HepG2 (cell line): Measurements from ENCODE around the gene HS2ST1. TPM values are rescaled to one million over a fixed set of nuclear protein-coding genes. Genes with fewer than 3 reads are reported as not detected.

Experiments used
- ATAC-seq: fragments of 200-7000 bp; cut with Tn5 transposase; 3 replicates; pipeline ENCODE4 v1.9.1; 2020; ENCODE audit warnings: mild to moderate bottlenecking, moderate library complexity
- BruUV-seq: library from RNA; stranded (reverse); fragments of 400-500 nt; replicated peaks from 2 replicates; lab custom pipeline; 2021; lab: Mats Ljungman, UMichigan
- CTCF ChIA-PET: fragments of 300-600 bp; formaldehyde crosslinking; extraction: SDS; loops from one replicate; lab custom pipeline; 2021; ENCODE audit warnings: low total read pairs, inconsistent platforms, low intra/inter-chr PET ratio; lab: Yijun Ruan, JAX
- POLR2A ChIA-PET: fragments of 350-600 bp; sonication (Branson Sonifier 250); formaldehyde crosslinking; loops from one replicate; lab custom pipeline; 2020; ENCODE audit warnings: antibody characterized with exemption, inconsistent platforms; lab: Yijun Ruan, JAX
- DNase-seq: peaks from one replicate; pipeline ENCODE4 v3.0.0-alpha.2; 2015; ENCODE audit warnings: low spot score
- FAIRE-seq: peaks from 3 replicates; lab custom pipeline; 2011; peaks lifted over from hg19 to GRCh38; lab: Jason Lieb, UNC
- H2AFZ ChIP-seq: one replicate; pipeline ENCODE4 v1.6.1; 2011; ENCODE audit warnings: low read length, inconsistent platforms
- H3K27ac ChIP-seq: fragments of 300-600 bp; 3 replicates; pipeline ENCODE4 v1.8.0; 2011; ENCODE audit warnings: mixed run types, mild to moderate bottlenecking, mixed read lengths, low read length, inconsistent platforms; ENCODE audit not compliant: insufficient read depth; ENCODE audit errors: extremely low read length
- H3K27me3 ChIP-seq, 2 experiments: fragments of 200-600 bp in 1 of 2; 2 replicates in 1 of 2; 3 replicates in 1 of 2; pipeline versions ENCODE4 v1.6.0 to v1.8.0; 2011; ENCODE audit warnings: low read length in 2 of 2, mild to moderate bottlenecking in 2 of 2, moderate library complexity in 2 of 2, inconsistent platforms in 1 of 2; ENCODE audit not compliant: insufficient read depth in 2 of 2, control insufficient read depth in 1 of 2
- H3K36me3 ChIP-seq, 2 experiments: fragments of 200-600 bp in 1 of 2; replicated peaks in 1 of 2; 2 replicates in 1 of 2; 3 replicates in 1 of 2; pipeline versions ENCODE4 v1.5.1 to v1.8.0; 2011; ENCODE audit warnings: low read length in 2 of 2, inconsistent platforms in 1 of 2; ENCODE audit not compliant: insufficient read depth in 2 of 2, control insufficient read depth in 1 of 2
- H3K4me1 ChIP-seq: 2 replicates; pipeline ENCODE4 v1.5.1; 2012; ENCODE audit warnings: low read length, inconsistent platforms; ENCODE audit not compliant: insufficient read depth
- H3K4me2 ChIP-seq: 2 replicates; pipeline ENCODE4 v1.6.0; 2011; ENCODE audit warnings: low read depth, low read length, inconsistent platforms
- H3K4me3 ChIP-seq, 3 experiments: fragments of 200-600 bp in 1 of 3; sonication (generic), shearing (Covaris generic) in 1 of 3; replicated peaks in 1 of 3; 2 replicates each; pipeline ENCODE4 v1.5.1; 2011 to 2016; ENCODE audit warnings: low read length in 3 of 3, inconsistent platforms in 2 of 3, low read depth in 2 of 3, mild to moderate bottlenecking in 2 of 3, control low read depth in 1 of 3, mixed read lengths in 1 of 3; ENCODE audit not compliant: insufficient read depth in 1 of 3
- H3K79me2 ChIP-seq: one replicate; pipeline ENCODE4 v1.6.1; 2011; ENCODE audit warnings: low read length, inconsistent platforms; ENCODE audit not compliant: insufficient read depth
- H3K9ac ChIP-seq: 2 replicates; pipeline ENCODE4 v1.6.0; 2011; ENCODE audit warnings: mild to moderate bottlenecking, low read depth, low read length, inconsistent platforms; ENCODE audit not compliant: insufficient read depth
- H3K9me3 ChIP-seq: 2 replicates; pipeline ENCODE4 v1.5.1; 2012; ENCODE audit warnings: mild to moderate bottlenecking, low read length
- H4K20me1 ChIP-seq: 2 replicates; pipeline ENCODE4 v1.6.0; 2011; ENCODE audit warnings: inconsistent platforms, mild to moderate bottlenecking, low read length, moderate library complexity; ENCODE audit not compliant: insufficient read depth
- CREM ChIP-seq, 2 experiments: sonication (generic) in 1 of 2; formaldehyde crosslinking in 1 of 2; IDR thresholded peaks; 2 replicates each; pipeline versions ENCODE4 v1.4.0 to v1.6.1; 2016 to 2020; ENCODE audit warnings: antibody characterized with exemption in 1 of 2, mild to moderate bottlenecking in 1 of 2, missing genetic modification reagents in 1 of 2
- JARID2 ChIP-seq: sonication (generic); formaldehyde crosslinking; IDR thresholded peaks from 2 replicates; pipeline ENCODE4 v1.8.1; 2023; ENCODE audit warnings: missing genetic modification reagents, inconsistent platforms; ENCODE audit not compliant: insufficient replicate concordance
- JDP2 ChIP-seq: sonication (generic); formaldehyde crosslinking; IDR thresholded peaks from 2 replicates; pipeline ENCODE4 v1.8.1; 2022; ENCODE audit warnings: missing genetic modification reagents, borderline replicate concordance
- NPAS2 ChIP-seq: sonication (generic); formaldehyde crosslinking; IDR thresholded peaks from 2 replicates; pipeline ENCODE4 v1.8.0; 2022; ENCODE audit warnings: mild to moderate bottlenecking, missing genetic modification reagents, borderline replicate concordance
- PLRG1 ChIP-seq: fragments of 450-650 bp; conservative IDR thresholded peaks from 2 replicates; pipeline ENCODE4 v1.6.1; 2016
- PRMT3 ChIP-seq: sonication (generic); formaldehyde crosslinking; IDR thresholded peaks from 2 replicates; pipeline ENCODE4 v1.8.1; 2022; ENCODE audit warnings: low read depth, mild to moderate bottlenecking, moderate library complexity, missing genetic modification reagents, borderline replicate concordance
- SRF ChIP-seq: IDR thresholded peaks from 2 replicates; pipeline ENCODE4 v1.6.1; 2011; ENCODE audit warnings: mild to moderate bottlenecking, low read depth, low read length, moderate library complexity
- TERF1 ChIP-seq: sonication (generic); formaldehyde crosslinking; IDR thresholded peaks from 2 replicates; pipeline ENCODE4 v1.8.0; 2022; ENCODE audit warnings: mild to moderate bottlenecking, missing genetic modification reagents, moderate library complexity
- U2AF1 ChIP-seq: fragments of 200-400 bp; formaldehyde crosslinking; optimal IDR thresholded peaks from 2 replicates; pipeline ENCODE3; 2017; ENCODE audit warnings: mild to moderate bottlenecking, low read depth, low read length
- ZC3H13 ChIP-seq: sonication (generic); formaldehyde crosslinking; IDR thresholded peaks from 2 replicates; pipeline ENCODE4 v1.8.1; 2023; ENCODE audit warnings: mild to moderate bottlenecking, missing genetic modification reagents, moderate library complexity
- ZNF512 ChIP-seq: sonication (generic); formaldehyde crosslinking; IDR thresholded peaks from 2 replicates; pipeline ENCODE4 v1.4.0; 2020; ENCODE audit warnings: mild to moderate bottlenecking, missing genetic modification reagents
- ZNF543 ChIP-seq: sonication (generic); formaldehyde crosslinking; IDR thresholded peaks from 2 replicates; pipeline ENCODE4 v1.4.0; 2020; ENCODE audit warnings: mild to moderate bottlenecking, missing genetic modification reagents
- WGBS: methylation state at CpG from one replicate; pipeline ENCODE4 v1.1.6; 2017; ENCODE audit warnings: low lambda C conversion rate; 5-methylcytosine and 5-hydroxymethylcytosine counted together
- in situ Hi-C: cut with HindIII; loops from 2 replicates; pipeline ENCODE4 v1.10.0; 2017; ENCODE audit warnings: low pct_unique_long_range_greater_than_20kb; ENCODE audit not compliant: extremely low pct_ligation_motif_present
- intact Hi-C: fragments of 100-400 bp; cut with micrococcal nuclease; formaldehyde crosslinking; loops from one replicate; pipeline ENCODE4 v1.10.0; 2022; ENCODE audit not compliant: unreplicated experiment
- polyA plus RNA-seq, 8 experiments: library from polyadenylated mRNA; depleted of rRNA in 3 of 8; stranded (reverse) in 7 of 8; unstranded in 1 of 8; fragments of >200 nt; fragmentation: Illumina TruSeq in 4 of 8; extraction: Trizol in 4 of 8; gene quantifications; 2 replicates each; pipeline versions ENCODE4 v1.2.1 to v1.2.3, GENCODE V29; 2011 to 2016; ENCODE audit warnings: low read depth in 4 of 8, missing spikeins in 1 of 8, mixed read lengths in 1 of 8; ENCODE audit not compliant: insufficient read depth in 1 of 8
- total RNA-seq, 5 experiments: library from RNA; depleted of rRNA; stranded (reverse); fragments of >200 nt; fragmentation: Illumina TruSeq; extraction: Trizol; gene quantifications; 2 replicates each; pipeline ENCODE4 v1.2.3, GENCODE V29; 2016; ENCODE audit warnings: low read depth in 1 of 5
- TF ChIP-seq, protein P1 (sequence below): sonication (generic); formaldehyde crosslinking; IDR thresholded peaks from 2 replicates; pipeline ENCODE4 v1.5.0; 2020; ENCODE audit warnings: missing genetic modification reagents
- TF ChIP-seq, protein P2 (sequence below): sonication (generic); formaldehyde crosslinking; IDR thresholded peaks from 2 replicates; pipeline ENCODE4 v1.9.0; 2022; ENCODE audit warnings: low read depth, missing genetic modification reagents

HS2ST1 gene
- total and polyA plus RNA-seq, 2 of the 13 experiments (the other 11 are each of a cell fraction or from before 2014, with no cell fraction given), result 22.1 to 58.7 TPM

DNA sequence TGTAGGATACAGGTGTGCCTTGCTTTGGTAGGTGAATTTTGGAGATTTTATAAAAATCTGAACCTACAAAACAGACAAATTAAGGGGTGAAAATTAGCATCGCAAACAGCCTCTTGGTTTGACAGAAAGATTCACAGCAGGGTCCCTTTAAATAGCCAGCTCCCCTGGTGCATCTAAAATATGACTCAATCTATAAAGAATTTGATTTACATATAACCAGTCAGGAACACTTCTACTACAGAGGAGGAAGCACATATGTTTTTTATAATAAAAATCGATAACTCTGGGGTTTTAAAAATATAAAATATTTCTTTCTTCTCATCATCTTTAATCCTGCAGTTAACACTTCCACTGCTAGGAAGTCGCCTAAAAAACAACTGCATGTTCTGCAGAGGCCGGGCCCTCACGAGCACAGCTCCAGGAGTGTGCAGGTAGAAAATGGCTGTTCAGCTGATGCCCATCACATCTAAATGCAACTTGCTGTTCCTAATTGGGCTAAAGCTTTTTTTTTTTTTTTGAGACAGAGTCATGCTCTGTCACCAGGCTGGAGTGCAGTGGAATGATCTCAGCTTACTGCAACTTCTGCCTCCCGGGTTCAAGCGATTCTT lies 203.4 kb downstream of the HS2ST1 start:
- CTCF ChIA-PET, result no interaction called here

More for the DNA sequence above, 203.4 kb downstream of the HS2ST1 start:
- 82% methylated on average over 7 of the region's 7 CpGs for WGBS
- H3K4me2 ChIP-seq, result no peak overlapping the region
- no peaks in the 10 kb centered on the region for H3K4me1 ChIP-seq
- FAIRE-seq (no peak), ATAC-seq (no peak), DNase-seq (no peak)
- no peak overlapping the region for H3K9ac ChIP-seq
- POLR2A ChIA-PET, result no interaction called here
- no peak overlapping the region for H2AFZ ChIP-seq
- no peak overlapping the region for H3K4me3 ChIP-seq
- intact Hi-C loops (no loop called here), in situ Hi-C loops (no loop called here)
- H3K27me3 ChIP-seq, result no peaks in the 10 kb centered on the region
- H3K36me3 ChIP-seq, result no peaks in the 10 kb centered on the region
- TF ChIP-seq PRMT3 (CRISPR knock-in tag) (no peak), ZNF543 (CRISPR knock-in tag) (no peak), SRF (no peak), U2AF1 (no peak), TERF1 (CRISPR knock-in tag) (no peak), CREM (IDR thresholded peaks at IDR 0.05) (no peak), CREM (CRISPR knock-in tag; IDR thresholded peaks at IDR 0.05) (no peak), JARID2 (CRISPR knock-in tag) (no peak), ZC3H13 (no peak), PLRG1 (no peak), NPAS2 (CRISPR knock-in tag) (no peak), ZNF512 (CRISPR knock-in tag) (no peak), JDP2 (CRISPR knock-in tag) (no peak)
- TF ChIP-seq, protein P1, sequence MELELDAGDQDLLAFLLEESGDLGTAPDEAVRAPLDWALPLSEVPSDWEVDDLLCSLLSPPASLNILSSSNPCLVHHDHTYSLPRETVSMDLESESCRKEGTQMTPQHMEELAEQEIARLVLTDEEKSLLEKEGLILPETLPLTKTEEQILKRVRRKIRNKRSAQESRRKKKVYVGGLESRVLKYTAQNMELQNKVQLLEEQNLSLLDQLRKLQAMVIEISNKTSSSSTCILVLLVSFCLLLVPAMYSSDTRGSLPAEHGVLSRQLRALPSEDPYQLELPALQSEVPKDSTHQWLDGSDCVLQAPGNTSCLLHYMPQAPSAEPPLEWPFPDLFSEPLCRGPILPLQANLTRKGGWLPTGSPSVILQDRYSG, result no peak
- TF ChIP-seq, protein P2, sequence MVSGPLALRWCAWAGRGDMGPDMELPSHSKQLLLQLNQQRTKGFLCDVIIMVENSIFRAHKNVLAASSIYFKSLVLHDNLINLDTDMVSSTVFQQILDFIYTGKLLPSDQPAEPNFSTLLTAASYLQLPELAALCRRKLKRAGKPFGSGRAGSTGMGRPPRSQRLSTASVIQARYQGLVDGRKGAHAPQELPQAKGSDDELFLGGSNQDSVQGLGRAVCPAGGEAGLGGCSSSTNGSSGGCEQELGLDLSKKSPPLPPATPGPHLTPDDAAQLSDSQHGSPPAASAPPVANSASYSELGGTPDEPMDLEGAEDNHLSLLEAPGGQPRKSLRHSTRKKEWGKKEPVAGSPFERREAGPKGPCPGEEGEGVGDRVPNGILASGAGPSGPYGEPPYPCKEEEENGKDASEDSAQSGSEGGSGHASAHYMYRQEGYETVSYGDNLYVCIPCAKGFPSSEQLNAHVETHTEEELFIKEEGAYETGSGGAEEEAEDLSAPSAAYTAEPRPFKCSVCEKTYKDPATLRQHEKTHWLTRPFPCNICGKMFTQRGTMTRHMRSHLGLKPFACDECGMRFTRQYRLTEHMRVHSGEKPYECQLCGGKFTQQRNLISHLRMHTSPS, result no peak
- no peaks in the 10 kb centered on the region for H3K79me2 ChIP-seq
- H3K27ac ChIP-seq, result no peak overlapping the region
- H3K9me3 ChIP-seq, result no peaks in the 10 kb centered on the region
- BruUV-seq, result no TSS peak
- no peaks in the 10 kb centered on the region for H4K20me1 ChIP-seq
